ENCODE data around the gene MMP12. TPM values are rescaled to one million over a fixed set of nuclear protein-coding genes. Genes with fewer than 3 reads are reported as not detected.

The MMP12 gene
- polyA plus RNA-seq, 2 of the 4 experiments (the other 2 are of a cell fraction), result not detected

- ChIA-PET CTCF (no interaction called here), POLR2A (no interaction called here)
- FAIRE-seq (no peak), DNase-seq (ENCODE audit: low read depth in 1 of 2, low spot score in 1 of 2) (no peak), ATAC-seq (no peak)
- no peak overlapping the region for H3K27ac ChIP-seq
- H3K4me1 ChIP-seq, result no peaks in the 10 kb centered on the region
- WGBS (ENCODE audit: missing lambda C conversion rate), result 74% methylated on average over 2 of the region's 2 CpGs
- H3K4me2 ChIP-seq, result no peak overlapping the region
- TF ChIP-seq HOXA7 (CRISPR knock-in tag; IDR thresholded peaks at IDR 0.05) (no peak), NPAS2 (CRISPR knock-in tag; IDR thresholded peaks at IDR 0.05; ENCODE audit: borderline replicate concordance) (no peak), PHF8 (IDR thresholded peaks at IDR 0.05; ENCODE audit: borderline replicate concordance, low read depth) (no peak), HMGXB4 (CRISPR knock-in tag; IDR thresholded peaks at IDR 0.05; ENCODE audit: borderline replicate concordance) (no peak), ESRRA (IDR thresholded peaks at IDR 0.05; ENCODE audit: borderline replicate concordance, low read length) (no peak)
- no peaks in the 10 kb centered on the region for H3K9me3 ChIP-seq
- H3K4me3 ChIP-seq, result no peak overlapping the region
Measured at GRCh38 chr11:102833731-102834130, 41.1 kb downstream of the MMP12 start.

DNA sequence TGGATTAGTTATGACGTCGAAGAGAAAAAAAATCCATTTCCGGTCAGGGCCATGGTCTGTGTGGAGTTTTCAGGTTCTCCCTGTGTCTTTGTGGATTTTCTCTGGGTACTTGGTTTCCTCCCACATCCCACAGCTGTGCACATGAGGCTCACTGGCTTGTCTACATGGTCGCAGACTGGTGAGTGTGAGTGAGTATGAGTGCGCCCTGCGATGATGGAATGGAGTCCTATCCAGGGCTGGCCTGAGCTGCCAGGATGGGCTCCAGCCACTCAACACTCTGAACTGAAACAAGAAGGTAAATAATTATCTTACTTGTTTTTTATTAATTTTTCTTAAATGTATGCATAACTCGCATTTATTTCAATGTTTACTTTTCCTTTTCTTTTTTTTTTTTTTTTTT lies 42.2 kb downstream of the MMP12 start:
- ATAC-seq, result no peak
- CTCF ChIA-PET, result no interaction called here
- H3K4me1 ChIP-seq, result no peaks in the 10 kb centered on the region
- TF ChIP-seq HDAC2 (IDR thresholded peaks at IDR 0.05), result no peak
- TF ChIP-seq NFE2L2 (conservative IDR thresholded peaks at IDR 0.05; ENCODE audit: low read length), result no peak
- TF ChIP-seq HOXB5 (CRISPR knock-in tag; IDR thresholded peaks at IDR 0.05), result no peak
- no peak for TF ChIP-seq TFCP2L1 (CRISPR knock-in tag; IDR thresholded peaks at IDR 0.05)
- TF ChIP-seq CTCF (IDR thresholded peaks at IDR 0.05), result no peak
- TF ChIP-seq CEBPB (IDR thresholded peaks at IDR 0.05), result no peak
- no peak for TF ChIP-seq EHF (CRISPR knock-in tag; IDR thresholded peaks at IDR 0.05)
- no peak for TF ChIP-seq KDM5A (IDR thresholded peaks at IDR 0.05)
- TF ChIP-seq ESRRA (IDR thresholded peaks at IDR 0.05; ENCODE audit: borderline replicate concordance, low read length), result no peak
- H3K9me3 ChIP-seq, result no peaks in the 10 kb centered on the region
- no peak overlapping the region for H3K4me3 ChIP-seq
- H3K27ac ChIP-seq, result no peak overlapping the region
- POLR2A ChIA-PET, result no interaction called here
- FAIRE-seq, result no peak
- H3K4me2 ChIP-seq, result no peak overlapping the region
- no peak for DNase-seq (ENCODE audit: low read depth in 1 of 2, low spot score in 1 of 2)
- WGBS (ENCODE audit: missing lambda C conversion rate), result 84% methylated on average over 7 of the region's 7 CpGs

DNA sequence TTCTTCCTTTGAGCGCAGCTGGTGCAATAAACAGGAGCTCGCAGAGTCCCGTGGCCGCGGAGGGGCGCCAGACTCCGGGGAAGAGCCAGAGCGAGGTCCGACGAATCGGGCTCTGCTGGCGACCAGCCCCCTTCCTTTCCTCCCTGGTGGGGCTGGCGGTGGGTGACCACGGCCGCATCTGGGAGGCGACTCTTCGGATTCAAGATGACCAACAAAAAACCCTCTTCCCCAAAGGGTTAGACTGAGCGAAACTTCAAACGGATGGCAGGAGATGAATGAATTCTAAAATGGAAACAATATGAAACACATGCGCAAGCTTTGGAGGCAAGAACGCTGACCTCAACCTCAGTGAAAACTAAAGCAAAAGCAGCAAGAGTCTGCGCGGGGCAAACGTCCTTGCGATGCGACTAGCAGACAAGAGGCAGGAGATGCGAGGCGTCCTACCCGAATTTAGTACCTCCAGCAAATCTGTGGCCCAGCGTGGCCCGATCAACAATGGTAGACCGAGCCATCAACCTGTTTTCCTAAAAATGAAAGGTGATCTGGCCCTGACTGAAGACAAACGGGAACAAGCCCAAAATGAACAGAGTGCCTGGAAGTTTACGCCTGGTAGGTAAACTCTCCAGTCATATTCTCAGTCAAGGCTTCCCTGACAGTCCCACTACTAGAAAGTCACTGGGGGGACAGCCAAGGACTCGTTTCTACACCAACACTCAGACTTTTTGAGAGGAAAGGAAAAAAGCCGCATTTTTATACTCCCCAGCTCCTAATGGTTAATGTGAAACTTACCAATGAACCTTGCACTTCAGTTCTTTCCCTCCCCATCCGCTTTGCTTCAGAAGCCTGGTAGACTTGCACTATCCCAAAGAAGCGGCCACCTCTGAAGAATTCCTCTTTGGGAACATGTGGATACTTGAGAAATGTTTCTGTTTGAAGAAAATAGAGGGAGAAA lies 43.0 kb downstream of the MMP12 start:
- ChIA-PET POLR2A (no interaction called here), CTCF (interaction anchor here (1.0 to 1.1 kb wide), 2 partner anchors 8 to 110 kb away, joined by 4 to 6 read pairs; no protein-coding TSS in a partner anchor)
- H3K4me2 ChIP-seq, result no peak overlapping the region
- H3K9me3 ChIP-seq, result no peaks in the 10 kb centered on the region
- WGBS (ENCODE audit: missing lambda C conversion rate), result 59% methylated on average over 37 of the region's 38 CpGs
- peak in 1 of 2 experiments; percentile 52; a peak in 2 of 6 replicates for ATAC-seq
- no peaks in the 10 kb centered on the region for H3K4me1 ChIP-seq
- peak in 1 of 2 experiments; percentile 16 for DNase-seq (ENCODE audit: low read depth in 1 of 2, low spot score in 1 of 2)
- H3K27ac ChIP-seq, result no peak overlapping the region
- no peak overlapping the region for H3K4me3 ChIP-seq
- FAIRE-seq, result no peak
- peak; percentile 17 to 32; a peak in 1 of 5 replicates for TF ChIP-seq RAD21 (conservative IDR thresholded peaks at IDR 0.05 in 1 of 2, IDR thresholded peaks at IDR 0.05 in 1 of 2)
- no peak for TF ChIP-seq POLR2A (IDR thresholded peaks at IDR 0.05; ENCODE audit: low read length)

DNA sequence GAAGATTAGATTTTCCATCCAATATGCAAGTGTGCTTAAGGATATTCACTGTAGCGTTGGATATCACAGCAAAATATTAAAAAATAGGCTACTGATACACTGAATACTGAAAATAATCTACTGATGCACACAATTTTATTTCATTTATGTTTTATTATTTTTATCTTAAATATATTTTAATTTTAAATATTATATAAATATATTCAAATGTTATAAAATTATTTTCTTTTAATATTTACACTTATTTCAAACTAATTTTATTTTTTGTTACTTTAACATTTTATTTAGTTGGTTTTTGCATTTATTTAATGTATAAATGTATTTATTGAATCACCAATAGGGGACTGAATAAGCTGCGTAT lies 43.7 kb downstream of the MMP12 start:
- CTCF ChIA-PET, result interaction anchor here (1.0 to 1.1 kb wide), 2 partner anchors 9 to 110 kb away, joined by 4 to 6 read pairs; no protein-coding TSS in a partner anchor
- TF ChIP-seq EP300 (IDR thresholded peaks at IDR 0.05) (no peak), KDM5A (IDR thresholded peaks at IDR 0.05) (no peak), CTCF (IDR thresholded peaks at IDR 0.05) (no peak), FOXS1 (CRISPR knock-in tag; IDR thresholded peaks at IDR 0.05) (no peak), HEYL (CRISPR knock-in tag; IDR thresholded peaks at IDR 0.05) (no peak), ESRRA (IDR thresholded peaks at IDR 0.05; ENCODE audit: borderline replicate concordance, low read length) (no peak), BHLHE40 (IDR thresholded peaks at IDR 0.05; ENCODE audit: low read depth, low read length) (no peak)
- TF ChIP-seq, protein P1, sequence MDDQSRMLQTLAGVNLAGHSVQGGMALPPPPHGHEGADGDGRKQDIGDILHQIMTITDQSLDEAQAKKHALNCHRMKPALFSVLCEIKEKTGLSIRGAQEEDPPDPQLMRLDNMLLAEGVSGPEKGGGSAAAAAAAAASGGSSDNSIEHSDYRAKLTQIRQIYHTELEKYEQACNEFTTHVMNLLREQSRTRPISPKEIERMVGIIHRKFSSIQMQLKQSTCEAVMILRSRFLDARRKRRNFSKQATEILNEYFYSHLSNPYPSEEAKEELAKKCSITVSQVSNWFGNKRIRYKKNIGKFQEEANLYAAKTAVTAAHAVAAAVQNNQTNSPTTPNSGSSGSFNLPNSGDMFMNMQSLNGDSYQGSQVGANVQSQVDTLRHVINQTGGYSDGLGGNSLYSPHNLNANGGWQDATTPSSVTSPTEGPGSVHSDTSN (IDR thresholded peaks at IDR 0.05), result no peak
- TF ChIP-seq, protein P2, sequence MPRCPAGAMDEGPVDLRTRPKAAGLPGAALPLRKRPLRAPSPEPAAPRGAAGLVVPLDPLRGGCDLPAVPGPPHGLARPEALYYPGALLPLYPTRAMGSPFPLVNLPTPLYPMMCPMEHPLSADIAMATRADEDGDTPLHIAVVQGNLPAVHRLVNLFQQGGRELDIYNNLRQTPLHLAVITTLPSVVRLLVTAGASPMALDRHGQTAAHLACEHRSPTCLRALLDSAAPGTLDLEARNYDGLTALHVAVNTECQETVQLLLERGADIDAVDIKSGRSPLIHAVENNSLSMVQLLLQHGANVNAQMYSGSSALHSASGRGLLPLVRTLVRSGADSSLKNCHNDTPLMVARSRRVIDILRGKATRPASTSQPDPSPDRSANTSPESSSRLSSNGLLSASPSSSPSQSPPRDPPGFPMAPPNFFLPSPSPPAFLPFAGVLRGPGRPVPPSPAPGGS (IDR thresholded peaks at IDR 0.05), result no peak

More for the DNA sequence above, 43.7 kb downstream of the MMP12 start:
- Histone ChIP-seq H3K27ac (no peak overlapping the region), H3K4me3 (no peak overlapping the region), H3K4me1 (no peaks in the 10 kb centered on the region), H3K9me3 (no peaks in the 10 kb centered on the region), H3K4me2 (no peak overlapping the region)
- FAIRE-seq, result no peak
- 52% methylated on average over 2 of the region's 2 CpGs for WGBS (ENCODE audit: missing lambda C conversion rate)
- DNase-seq (ENCODE audit: low read depth in 1 of 2, low spot score in 1 of 2), result no peak
- ATAC-seq, result no peak
- POLR2A ChIA-PET, result no interaction called here

All from A549 (cell line).